CD14-positive monocyte (primary cell): ENCODE measurements around the gene MARK4. TPM values are rescaled to one million over a fixed set of nuclear protein-coding genes. Genes with fewer than 3 reads are reported as not detected.
A peak's percentile ranks its signal among the peaks of the same experiment; 100 is the strongest.

ENCODE experiments used
- DNase-seq, 3 donors: peaks; one replicate each; pipeline ENCODE4 v3.0.0-alpha.2; 2011 to 2022
- H2AFZ ChIP-seq: 2 replicates; pipeline ENCODE4 v1.6.0; 2012; ENCODE audit warnings: mild to moderate bottlenecking, low read depth, low read length, inconsistent platforms; ENCODE audit not compliant: insufficient read depth, poor library complexity, severe bottlenecking
- H3K27ac ChIP-seq, 2 donors: 1 replicate in 1 of 2; 2 replicates in 1 of 2; pipeline ENCODE4 v1.5.1; 2012 to 2013; ENCODE audit warnings: low read length in 2 of 2, control low read depth in 1 of 2, inconsistent platforms in 1 of 2, low read depth in 1 of 2, mild to moderate bottlenecking in 1 of 2
- H3K27me3 ChIP-seq, 2 donors: one replicate each; pipeline versions ENCODE4 v1.6.0 to v1.6.1; 2011 to 2013; ENCODE audit warnings: low read length in 2 of 2; ENCODE audit not compliant: control insufficient read depth in 2 of 2, insufficient read depth in 2 of 2
- H3K36me3 ChIP-seq, 2 donors: replicated peaks in 1 of 2; 1 replicate in 1 of 2; 2 replicates in 1 of 2; pipeline versions ENCODE4 v1.5.1 to v1.6.1; 2012 to 2013; ENCODE audit warnings: low read length in 2 of 2, control low read depth in 1 of 2, inconsistent platforms in 1 of 2, mild to moderate bottlenecking in 1 of 2; ENCODE audit not compliant: insufficient read depth in 2 of 2, control insufficient read depth in 1 of 2
- H3K4me1 ChIP-seq, 2 donors: 1 replicate in 1 of 2; 2 replicates in 1 of 2; pipeline versions ENCODE4 v1.5.1 to v1.6.1; 2012 to 2013; ENCODE audit warnings: low read length in 2 of 2, control low read depth in 1 of 2, inconsistent platforms in 1 of 2, mild to moderate bottlenecking in 1 of 2, moderate library complexity in 1 of 2; ENCODE audit not compliant: insufficient read depth in 2 of 2, control insufficient read depth in 1 of 2
- H3K4me2 ChIP-seq: replicated peaks from 2 replicates; pipeline ENCODE3; 2012; ENCODE audit warnings: low read length, moderate library complexity, mild to moderate bottlenecking; ENCODE audit not compliant: poor library complexity, severe bottlenecking; ENCODE audit errors: extremely low read depth
- H3K4me3 ChIP-seq, 3 experiments: fragments of 200-600 bp in 1 of 3; sonication (generic) in 1 of 3; replicated peaks in 1 of 3; 1 replicate in 2 of 3; 2 replicates in 1 of 3; pipeline ENCODE4 v1.5.1; 2011 to 2013; ENCODE audit warnings: low read length in 3 of 3, mild to moderate bottlenecking in 3 of 3, control low read depth in 2 of 3, low read depth in 2 of 3, inconsistent platforms in 1 of 3, moderate library complexity in 1 of 3
- H3K79me2 ChIP-seq: 2 replicates; pipeline ENCODE4 v1.6.0; 2012; ENCODE audit warnings: mild to moderate bottlenecking, control low read depth, inconsistent platforms, low read length, moderate library complexity; ENCODE audit not compliant: insufficient read depth
- H3K9ac ChIP-seq: 2 replicates; pipeline ENCODE4 v1.6.0; 2017; ENCODE audit warnings: low read length, mild to moderate bottlenecking; ENCODE audit not compliant: insufficient read depth, poor library complexity, severe bottlenecking
- H3K9me3 ChIP-seq, 2 donors: replicated peaks in 1 of 2; 1 replicate in 1 of 2; 2 replicates in 1 of 2; pipeline versions ENCODE4 v1.5.1 to v1.6.1; 2012 to 2013; ENCODE audit warnings: low read length in 2 of 2, control low read depth in 1 of 2; ENCODE audit not compliant: control insufficient read depth in 1 of 2, insufficient read depth in 1 of 2
- H4K20me1 ChIP-seq: 2 replicates; pipeline ENCODE4 v1.6.0; 2012; ENCODE audit warnings: mild to moderate bottlenecking, low read length, control low read depth, moderate library complexity; ENCODE audit not compliant: insufficient read depth
- H3K27ac Mint-ChIP-seq, 7 donors: one replicate each; pipeline ENCODE4 v1.8.0; 2020; ENCODE audit warnings: mild to moderate bottlenecking in 7 of 7, mixed read lengths in 7 of 7, moderate library complexity in 6 of 7, inconsistent platforms in 2 of 7
- H3K27me3 Mint-ChIP-seq, 3 donors: one replicate each; pipeline ENCODE4 v1.8.0; 2021 to 2022; ENCODE audit warnings: low read depth in 3 of 3, mild to moderate bottlenecking in 3 of 3, mixed read lengths in 3 of 3, moderate library complexity in 3 of 3, inconsistent platforms in 1 of 3
- H3K36me3 Mint-ChIP-seq, 2 donors: one replicate each; pipeline ENCODE4 v1.8.0; 2020; ENCODE audit warnings: mixed read lengths in 2 of 2, inconsistent platforms in 1 of 2, mild to moderate bottlenecking in 1 of 2
- H3K4me1 Mint-ChIP-seq: one replicate; pipeline ENCODE4 v1.8.0; 2020; ENCODE audit warnings: mild to moderate bottlenecking, mixed read lengths
- H3K4me3 Mint-ChIP-seq, 2 donors: one replicate each; pipeline ENCODE4 v1.8.0; 2020; ENCODE audit warnings: mild to moderate bottlenecking in 2 of 2, mixed read lengths in 2 of 2, moderate library complexity in 1 of 2
- H3K9me3 Mint-ChIP-seq, 7 donors: one replicate each; pipeline ENCODE4 v1.8.0; 2020 to 2022; ENCODE audit warnings: mixed read lengths in 7 of 7, mild to moderate bottlenecking in 6 of 7, moderate library complexity in 6 of 7, inconsistent platforms in 2 of 7
- WGBS: methylation state at CpG from one replicate; pipeline ENCODE4 v1.1.5; 2013; ENCODE audit warnings: missing lambda C conversion rate; ENCODE audit not compliant: insufficient coverage; 5-methylcytosine and 5-hydroxymethylcytosine counted together
- intact Hi-C, 2 donors: fragments of 100-400 bp; cut with micrococcal nuclease; formaldehyde crosslinking; loops; one replicate each; pipeline versions ENCODE4 v1.15.0 to v1.15.1; 2023
- polyA plus RNA-seq, 3 donors: library from polyadenylated mRNA; depleted of rRNA in 1 of 3; unstranded in 2 of 3; stranded (reverse) in 1 of 3; fragments of 300-500 nt in 2 of 3; fragments of >200 nt in 1 of 3; fragmentation: Illumina TruSeq in 2 of 3; gene quantifications; 1 replicate in 2 of 3; 2 replicates in 1 of 3; pipeline ENCODE4 v1.2.3, GENCODE V29; 2012 to 2021
- TF ChIP-seq, protein P1 (sequence below): fragments of 200-600 bp; IDR thresholded peaks from one replicate; pipeline ENCODE4 v1.8.0; 2022; ENCODE audit warnings: antibody characterized with exemption, mild to moderate bottlenecking

Gene MARK4
- polyA plus RNA-seq, 3 donors: 0.59 to 18.4 (median 0.69) TPM

DNA sequence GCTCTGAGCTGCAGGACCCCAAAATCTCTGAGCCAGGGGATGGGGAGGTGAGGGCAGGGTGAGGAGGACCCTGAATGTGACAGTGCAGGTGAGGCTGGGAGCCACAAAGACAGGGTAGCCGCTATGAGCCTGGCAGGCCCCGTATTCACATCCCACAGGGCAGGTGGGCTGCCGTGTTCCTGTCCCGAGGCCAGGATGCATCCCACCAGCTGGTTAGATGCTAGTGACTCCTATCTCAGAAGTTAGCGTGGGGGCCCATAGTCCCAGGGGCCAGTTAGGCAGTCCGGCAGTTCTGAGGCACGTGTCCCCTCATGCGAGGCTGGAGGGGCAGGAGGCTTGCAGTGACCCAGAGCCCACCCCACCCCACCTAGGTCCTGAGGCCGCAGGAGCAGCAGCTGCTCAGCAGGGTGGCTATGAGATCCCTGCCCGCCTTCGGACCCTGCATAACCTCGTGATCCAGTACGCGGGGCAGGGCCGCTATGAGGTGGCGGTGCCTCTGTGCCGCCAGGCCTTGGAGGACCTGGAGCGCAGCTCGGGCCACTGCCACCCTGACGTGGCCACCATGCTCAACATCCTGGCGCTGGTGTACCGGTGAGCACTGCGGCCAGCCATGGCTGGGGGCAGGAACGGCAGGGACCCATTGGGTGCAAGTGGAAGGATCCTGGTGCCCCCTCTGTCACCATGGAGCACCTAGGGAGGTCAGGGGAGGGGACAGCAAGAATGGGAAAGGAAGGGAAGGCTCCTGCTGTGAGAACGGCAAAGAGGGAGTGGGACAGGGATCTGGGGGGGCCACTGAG, 96.7 kb downstream of the MARK4 start:
- WGBS: 82% methylated on average over 23 of the region's 25 CpGs
- Histone ChIP-seq H3K4me3 (no peak overlapping the region), H3K27ac (no peak overlapping the region), H3K36me3 (peaks cover 18 to 20% of the 10 kb centered on the region in 2 donors), H3K9me3 (no peaks in the 10 kb centered on the region), H3K4me1 (no peaks in the 10 kb centered on the region), H4K20me1 (no peaks in the 10 kb centered on the region), H2AFZ (no peak overlapping the region), H3K79me2 (no peaks in the 10 kb centered on the region), H3K4me2 (no peak overlapping the region), H3K27me3 (peaks cover 0 to 18% of the 10 kb centered on the region in 2 donors), H3K9ac (no peak overlapping the region)
- intact Hi-C loops: loop anchor here in 1 of 2 donors (10.0 kb wide), 1 partner anchor 203 kb away; no protein-coding TSS in a partner anchor
- H3K4me1 Mint-ChIP-seq: no peaks in the 10 kb centered on the region
- peaks cover 20 to 23% of the 10 kb centered on the region in 2 donors for H3K36me3 Mint-ChIP-seq
- no peak for DNase-seq
- H3K27me3 Mint-ChIP-seq: peaks cover 13 to 30% (median 21%) of the 10 kb centered on the region in 3 donors
- H3K9me3 Mint-ChIP-seq: peaks cover 0 to 1% (median 0%) of the 10 kb centered on the region in 7 donors
- H3K4me3 Mint-ChIP-seq: peak overlapping the region in 1 of 2 donors; percentile 20
- TF ChIP-seq, protein P1, sequence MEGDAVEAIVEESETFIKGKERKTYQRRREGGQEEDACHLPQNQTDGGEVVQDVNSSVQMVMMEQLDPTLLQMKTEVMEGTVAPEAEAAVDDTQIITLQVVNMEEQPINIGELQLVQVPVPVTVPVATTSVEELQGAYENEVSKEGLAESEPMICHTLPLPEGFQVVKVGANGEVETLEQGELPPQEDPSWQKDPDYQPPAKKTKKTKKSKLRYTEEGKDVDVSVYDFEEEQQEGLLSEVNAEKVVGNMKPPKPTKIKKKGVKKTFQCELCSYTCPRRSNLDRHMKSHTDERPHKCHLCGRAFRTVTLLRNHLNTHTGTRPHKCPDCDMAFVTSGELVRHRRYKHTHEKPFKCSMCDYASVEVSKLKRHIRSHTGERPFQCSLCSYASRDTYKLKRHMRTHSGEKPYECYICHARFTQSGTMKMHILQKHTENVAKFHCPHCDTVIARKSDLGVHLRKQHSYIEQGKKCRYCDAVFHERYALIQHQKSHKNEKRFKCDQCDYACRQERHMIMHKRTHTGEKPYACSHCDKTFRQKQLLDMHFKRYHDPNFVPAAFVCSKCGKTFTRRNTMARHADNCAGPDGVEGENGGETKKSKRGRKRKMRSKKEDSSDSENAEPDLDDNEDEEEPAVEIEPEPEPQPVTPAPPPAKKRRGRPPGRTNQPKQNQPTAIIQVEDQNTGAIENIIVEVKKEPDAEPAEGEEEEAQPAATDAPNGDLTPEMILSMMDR: no peak
- peak overlapping the region in 1 of 7 donors; percentile 64 for H3K27ac Mint-ChIP-seq

DNA sequence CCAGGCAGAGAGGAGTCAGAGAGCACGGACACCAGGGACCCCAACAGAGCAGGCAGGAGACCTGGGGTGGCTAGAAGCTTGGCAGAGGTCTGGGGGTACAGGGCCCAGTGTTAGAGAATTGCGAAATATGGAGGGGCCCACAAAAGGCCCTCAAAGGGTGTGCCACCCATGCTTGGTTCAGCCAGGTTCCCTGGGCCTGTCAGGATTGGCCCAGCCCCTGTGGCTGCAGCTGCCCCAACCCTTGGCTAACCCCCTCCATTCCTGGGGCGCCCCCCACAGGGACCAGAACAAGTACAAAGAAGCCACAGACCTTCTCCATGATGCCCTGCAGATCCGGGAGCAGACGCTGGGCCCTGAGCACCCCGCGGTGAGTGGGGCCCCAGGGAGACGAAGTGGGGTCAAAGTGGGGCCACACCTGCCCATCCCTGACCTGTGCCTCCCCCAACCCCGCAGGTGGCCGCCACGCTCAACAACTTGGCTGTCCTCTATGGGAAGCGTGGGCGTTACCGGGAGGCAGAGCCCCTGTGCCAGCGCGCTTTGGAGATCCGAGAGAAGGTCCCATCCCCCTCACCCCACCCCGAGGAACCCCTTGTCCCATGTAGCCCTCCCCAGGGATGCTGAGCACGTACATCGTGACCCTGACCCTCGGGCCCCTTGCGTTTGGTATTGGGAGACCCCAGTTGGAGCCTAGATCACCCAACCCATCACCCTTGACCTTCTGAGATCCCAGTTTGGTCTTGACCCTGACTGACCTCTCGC, 97.5 kb downstream of the MARK4 start:
- Histone ChIP-seq H3K4me1 (no peaks in the 10 kb centered on the region), H3K79me2 (no peaks in the 10 kb centered on the region), H3K9me3 (no peaks in the 10 kb centered on the region), H3K4me2 (no peak overlapping the region), H3K36me3 (peaks cover 24 to 28% of the 10 kb centered on the region in 2 donors), H4K20me1 (no peaks in the 10 kb centered on the region), H3K27me3 (peaks cover 0 to 15% of the 10 kb centered on the region in 2 donors), H3K4me3 (no peak overlapping the region), H2AFZ (no peak overlapping the region), H3K27ac (no peak overlapping the region), H3K9ac (no peak overlapping the region)
- Mint-ChIP-seq H3K36me3 (peaks cover 27 to 31% of the 10 kb centered on the region in 2 donors), H3K27ac (no peak overlapping the region), H3K27me3 (peaks cover 13 to 30% (median 21%) of the 10 kb centered on the region in 3 donors), H3K4me1 (no peaks in the 10 kb centered on the region), H3K4me3 (peak overlapping the region in 1 of 2 donors; percentile 20), H3K9me3 (peaks cover 0 to 1% (median 0%) of the 10 kb centered on the region in 7 donors)
- intact Hi-C loops: loop anchor here in 1 of 2 donors (10.0 kb wide), 1 partner anchor 204 kb away; no protein-coding TSS in a partner anchor
- DNase-seq: no peak
- TF ChIP-seq, protein P1: no peak
- 90% methylated on average over 19 of the region's 23 CpGs for WGBS
